T-helper 17 cell (primary cell): ENCODE measurements around the gene PNPLA1. TPM values are rescaled to one million over a fixed set of nuclear protein-coding genes. Genes with fewer than 3 reads are reported as not detected.

Experiments used
- ATAC-seq: fragments of 150-1000 bp; cut with Tn5 transposase; 2 replicates; pipeline ENCODE4 v1.10.0; 2021; ENCODE audit warnings: mild to moderate bottlenecking, moderate library complexity
- DNase-seq, 3 donors: peaks; one replicate each; pipeline versions ENCODE4 v3.0.0 to v3.0.0-alpha.2; 2020 to 2021
- H3K9me3 ChIP-seq: one replicate; pipeline ENCODE4 v1.7.0; 2013; ENCODE audit warnings: low read length, mild to moderate bottlenecking; ENCODE audit not compliant: control insufficient read depth, poor library complexity, severe bottlenecking
- H3K27ac Mint-ChIP-seq: one replicate; pipeline ENCODE4 v1.8.0; 2022; ENCODE audit warnings: mild to moderate bottlenecking, moderate library complexity, mixed read lengths
- H3K27me3 Mint-ChIP-seq: one replicate; pipeline ENCODE4 v1.8.0; 2022; ENCODE audit warnings: mixed read lengths
- H3K36me3 Mint-ChIP-seq: one replicate; pipeline ENCODE4 v1.8.0; 2022; ENCODE audit warnings: low read depth, mixed read lengths
- H3K4me1 Mint-ChIP-seq: one replicate; pipeline ENCODE4 v1.8.0; 2022; ENCODE audit warnings: mild to moderate bottlenecking, mixed read lengths
- H3K4me3 Mint-ChIP-seq: one replicate; pipeline ENCODE4 v1.8.0; 2022; ENCODE audit warnings: mild to moderate bottlenecking, moderate library complexity, mixed read lengths
- total RNA-seq, 4 donors: library from RNA in 2 of 4; stranded (reverse) in 2 of 4; gene quantifications; one replicate each; pipeline ENCODE4 v1.2.3 and lab custom pipeline; 2022 to 2026

The PNPLA1 gene
- total RNA-seq, 2 donors from 2014 or later, result 0.15 TPM; not detected in 1

GRCh38 chr6:36319821-36320220 lies 50.0 kb downstream of the PNPLA1 start:
- Mint-ChIP-seq H3K4me1 (no peaks in the 10 kb centered on the region), H3K27ac (no peak overlapping the region), H3K4me3 (no peak overlapping the region), H3K27me3 (peaks cover 29% of the 10 kb centered on the region), H3K36me3 (no peaks in the 10 kb centered on the region)
- H3K9me3 ChIP-seq, result no peaks in the 10 kb centered on the region
- ATAC-seq, result no peak
- DNase-seq, result no peak

- H3K27ac Mint-ChIP-seq, result no peak overlapping the region
- H3K36me3 Mint-ChIP-seq, result no peaks in the 10 kb centered on the region
- peak overlapping the region; percentile 53 for H3K4me3 Mint-ChIP-seq
- no peaks in the 10 kb centered on the region for H3K4me1 Mint-ChIP-seq
- peaks cover 27% of the 10 kb centered on the region for H3K27me3 Mint-ChIP-seq
- no peak for ATAC-seq
- H3K9me3 ChIP-seq, result no peaks in the 10 kb centered on the region
- DNase-seq, result no peak
These were observed 50.6 kb downstream of the PNPLA1 start for GRCh38 chr6:36320475-36320874.

- Mint-ChIP-seq H3K27me3 (peaks cover 16% of the 10 kb centered on the region), H3K36me3 (no peaks in the 10 kb centered on the region), H3K27ac (no peak overlapping the region), H3K4me3 (no peak overlapping the region), H3K4me1 (no peaks in the 10 kb centered on the region)
- no peaks in the 10 kb centered on the region for H3K9me3 ChIP-seq
- no peak for ATAC-seq
- no peak for DNase-seq
These were observed 52.7 kb downstream of the PNPLA1 start for GRCh38 chr6:36322591-36322990.

- ATAC-seq, result no peak
- peaks cover 11% of the 10 kb centered on the region for H3K27me3 Mint-ChIP-seq
- H3K9me3 ChIP-seq, result no peaks in the 10 kb centered on the region
- H3K4me3 Mint-ChIP-seq, result no peak overlapping the region
- no peaks in the 10 kb centered on the region for H3K36me3 Mint-ChIP-seq
- DNase-seq, result no peak
- H3K4me1 Mint-ChIP-seq, result peaks cover 2% of the 10 kb centered on the region
- H3K27ac Mint-ChIP-seq, result peak overlapping the region; percentile 59
These were observed 53.2 kb downstream of the PNPLA1 start for GRCh38 chr6:36323062-36323461.

- Mint-ChIP-seq H3K27ac (no peak overlapping the region), H3K27me3 (peaks cover 10% of the 10 kb centered on the region), H3K4me1 (peaks cover 2% of the 10 kb centered on the region), H3K36me3 (no peaks in the 10 kb centered on the region), H3K4me3 (no peak overlapping the region)
- no peak for ATAC-seq
- no peaks in the 10 kb centered on the region for H3K9me3 ChIP-seq
- no peak for DNase-seq
These were observed 54.3 kb downstream of the PNPLA1 start for GRCh38 chr6:36324191-36324590.

- Mint-ChIP-seq H3K4me1 (peaks cover 2% of the 10 kb centered on the region), H3K27me3 (peaks cover 10% of the 10 kb centered on the region), H3K27ac (no peak overlapping the region), H3K4me3 (no peak overlapping the region), H3K36me3 (no peaks in the 10 kb centered on the region)
- ATAC-seq (no peak), DNase-seq (no peak)
- H3K9me3 ChIP-seq, result no peaks in the 10 kb centered on the region
These were observed 54.9 kb downstream of the PNPLA1 start for GRCh38 chr6:36324715-36325114.

- DNase-seq (no peak), ATAC-seq (no peak)
- no peaks in the 10 kb centered on the region for H3K9me3 ChIP-seq
- Mint-ChIP-seq H3K36me3 (no peaks in the 10 kb centered on the region), H3K27ac (no peak overlapping the region), H3K27me3 (peaks cover 10% of the 10 kb centered on the region), H3K4me3 (no peak overlapping the region), H3K4me1 (peaks cover 2% of the 10 kb centered on the region)
These were observed 56.6 kb downstream of the PNPLA1 start for GRCh38 chr6:36326356-36326995.

GRCh38 chr6:36327226-36327918 lies 57.5 kb downstream of the PNPLA1 start:
- no peaks in the 10 kb centered on the region for H3K9me3 ChIP-seq
- H3K4me1 Mint-ChIP-seq, result peaks cover 6% of the 10 kb centered on the region
- no peak overlapping the region for H3K4me3 Mint-ChIP-seq
- H3K36me3 Mint-ChIP-seq, result peaks cover 5% of the 10 kb centered on the region
- peaks cover 16% of the 10 kb centered on the region for H3K27me3 Mint-ChIP-seq
- DNase-seq (no peak), ATAC-seq (no peak)
- H3K27ac Mint-ChIP-seq, result no peak overlapping the region

- Mint-ChIP-seq H3K27ac (no peak overlapping the region), H3K36me3 (peaks cover 5% of the 10 kb centered on the region), H3K27me3 (peaks cover 21% of the 10 kb centered on the region), H3K4me1 (peaks cover 6% of the 10 kb centered on the region), H3K4me3 (no peak overlapping the region)
- H3K9me3 ChIP-seq, result no peaks in the 10 kb centered on the region
- no peak for ATAC-seq
- no peak for DNase-seq
These were observed 58.0 kb downstream of the PNPLA1 start for GRCh38 chr6:36327919-36328236.

- Mint-ChIP-seq H3K36me3 (peaks cover 5% of the 10 kb centered on the region), H3K4me1 (peaks cover 6% of the 10 kb centered on the region), H3K27me3 (peaks cover 29% of the 10 kb centered on the region), H3K4me3 (no peak overlapping the region), H3K27ac (no peak overlapping the region)
- DNase-seq, result no peak
- H3K9me3 ChIP-seq, result no peaks in the 10 kb centered on the region
- no peak for ATAC-seq
These were observed 58.7 kb downstream of the PNPLA1 start for GRCh38 chr6:36328600-36328999.

- ATAC-seq (no peak), DNase-seq (no peak)
- no peaks in the 10 kb centered on the region for H3K9me3 ChIP-seq
- Mint-ChIP-seq H3K4me1 (peaks cover 6% of the 10 kb centered on the region), H3K27me3 (peaks cover 37% of the 10 kb centered on the region), H3K27ac (no peak overlapping the region), H3K4me3 (no peak overlapping the region), H3K36me3 (peaks cover 5% of the 10 kb centered on the region)
These were observed 60.0 kb downstream of the PNPLA1 start for GRCh38 chr6:36329798-36330291.

GRCh38 chr6:36330366-36330765 lies 60.5 kb downstream of the PNPLA1 start:
- no peak overlapping the region for H3K4me3 Mint-ChIP-seq
- H3K36me3 Mint-ChIP-seq, result peaks cover 8% of the 10 kb centered on the region
- H3K27ac Mint-ChIP-seq, result no peak overlapping the region
- peaks cover 6% of the 10 kb centered on the region for H3K4me1 Mint-ChIP-seq
- peaks cover 41% of the 10 kb centered on the region for H3K27me3 Mint-ChIP-seq
- no peaks in the 10 kb centered on the region for H3K9me3 ChIP-seq
- ATAC-seq (no peak), DNase-seq (no peak)

- no peak for DNase-seq
- no peaks in the 10 kb centered on the region for H3K9me3 ChIP-seq
- Mint-ChIP-seq H3K27me3 (peaks cover 45% of the 10 kb centered on the region), H3K4me3 (no peak overlapping the region), H3K27ac (no peak overlapping the region), H3K36me3 (peaks cover 8% of the 10 kb centered on the region), H3K4me1 (peaks cover 6% of the 10 kb centered on the region)
- ATAC-seq, result no peak
These were observed 61.5 kb downstream of the PNPLA1 start for GRCh38 chr6:36331381-36331780.
